HEK293 (cell line): ENCODE results near the gene MRPL4.

Source experiments
- ATF2 ChIP-seq: fragments of 450-650 bp; formaldehyde crosslinking; IDR thresholded peaks from 2 replicates; pipeline ENCODE4 v1.5.1; 2016; ENCODE audit warnings: missing biosample characterization, missing genetic modification characterization, low read depth
- KLF9 ChIP-seq: fragments of 450-650 bp; formaldehyde crosslinking; IDR thresholded peaks from 2 replicates; pipeline ENCODE4 v1.5.1; 2016; ENCODE audit warnings: missing biosample characterization, missing genetic modification characterization, low read depth
- PRDM10 ChIP-seq: fragments of 450-650 bp; formaldehyde crosslinking; IDR thresholded peaks from 2 replicates; pipeline ENCODE4 v1.5.1; 2016; ENCODE audit warnings: missing biosample characterization, missing genetic modification characterization
- PRDM4 ChIP-seq: fragments of 450-650 bp; formaldehyde crosslinking; IDR thresholded peaks from 2 replicates; pipeline ENCODE4 v1.5.1; 2017; ENCODE audit warnings: missing biosample characterization, missing genetic modification characterization
- YY2 ChIP-seq: fragments of 450-650 bp; formaldehyde crosslinking; IDR thresholded peaks from 2 replicates; pipeline ENCODE4 v1.5.1; 2016; ENCODE audit warnings: missing biosample characterization, missing genetic modification characterization
- ZBTB11 ChIP-seq: fragments of 450-650 bp; formaldehyde crosslinking; conservative IDR thresholded peaks from 2 replicates; pipeline ENCODE4 v1.5.1; 2016; ENCODE audit warnings: low read depth, missing biosample characterization, missing genetic modification characterization
- ZBTB48 ChIP-seq: fragments of 450-650 bp; formaldehyde crosslinking; IDR thresholded peaks from 2 replicates; pipeline ENCODE4 v1.5.1; 2016; ENCODE audit warnings: missing biosample characterization, missing genetic modification characterization
- ZNF169 ChIP-seq: fragments of 450-650 bp; formaldehyde crosslinking; IDR thresholded peaks from 2 replicates; pipeline ENCODE4 v1.5.1; 2016; ENCODE audit warnings: missing biosample characterization, missing genetic modification characterization
- ZNF19 ChIP-seq: fragments of 450-650 bp; formaldehyde crosslinking; IDR thresholded peaks from 2 replicates; pipeline ENCODE4; 2016; ENCODE audit warnings: missing biosample characterization, missing genetic modification characterization, low read depth
- ZNF335 ChIP-seq: fragments of 450-650 bp; formaldehyde crosslinking; conservative IDR thresholded peaks from 2 replicates; pipeline ENCODE4 v1.5.1; 2016; ENCODE audit warnings: missing biosample characterization, missing genetic modification characterization
- ZNF449 ChIP-seq: fragments of 450-650 bp; formaldehyde crosslinking; IDR thresholded peaks from 2 replicates; pipeline ENCODE4 v1.5.1; 2017; ENCODE audit warnings: missing biosample characterization, mild to moderate bottlenecking, missing genetic modification characterization, moderate library complexity
- ZNF501 ChIP-seq: fragments of 450-650 bp; formaldehyde crosslinking; IDR thresholded peaks from 2 replicates; pipeline ENCODE4 v1.5.1; 2016; ENCODE audit warnings: missing biosample characterization, missing genetic modification characterization
- ZNF621 ChIP-seq: fragments of 450-650 bp; formaldehyde crosslinking; IDR thresholded peaks from 2 replicates; pipeline ENCODE4 v1.5.1; 2017; ENCODE audit warnings: missing biosample characterization, missing genetic modification characterization
- ZNF660 ChIP-seq: fragments of 450-650 bp; IDR thresholded peaks from 2 replicates; pipeline ENCODE4 v1.5.1; 2018; ENCODE audit warnings: missing biosample characterization, mild to moderate bottlenecking, missing genetic modification characterization

MRPL4 gene

GRCh38 chr19:10230861-10231611, 21.0 kb upstream of the MRPL4 start, which contains the start of gene S1PR2 (continued):
- TF ChIP-seq PRDM4 (tag by site-specific recombination) (no peak), ZNF335 (tag by site-specific recombination) (peak; percentile 88), ZBTB48 (tag by site-specific recombination) (0 out of 2 replicates have a peak, but pooled peaks have one; percentile 37), ZBTB11 (tag by site-specific recombination) (peak; percentile 62), ZNF501 (tag by site-specific recombination) (no peak), KLF9 (tag by site-specific recombination) (peak; percentile 40; the same call in 1 of the 2 replicates), PRDM10 (tag by site-specific recombination) (0 out of 2 replicates have a peak, but pooled peaks have one; percentile 4), ZNF449 (tag by site-specific recombination) (peak; percentile 33; the same call in 1 of the 2 replicates), ATF2 (peak; percentile 93), ZNF660 (tag by site-specific recombination) (peak; percentile 65; the same call in 1 of the 2 replicates), ZNF19 (tag by site-specific recombination) (no peak), YY2 (tag by site-specific recombination) (no peak), ZNF621 (tag by site-specific recombination) (no peak), ZNF169 (tag by site-specific recombination) (no peak)
